H1 (cell line): ENCODE measurements around the gene SPEF2.

Source experiments
- CREB1 ChIP-seq: IDR thresholded peaks from 2 replicates; pipeline ENCODE4 v1.6.1; 2012; ENCODE audit warnings: inconsistent platforms
- EGR1 ChIP-seq: IDR thresholded peaks from 2 replicates; pipeline ENCODE4 v1.6.1; 2011; ENCODE audit warnings: low read depth, low read length, borderline replicate concordance
- FOSL1 ChIP-seq: IDR thresholded peaks from 2 replicates; pipeline ENCODE4 v1.6.1; 2011; ENCODE audit warnings: mild to moderate bottlenecking, low read depth, low read length, moderate library complexity; ENCODE audit not compliant: insufficient read depth
- GABPA ChIP-seq: IDR thresholded peaks from 2 replicates; pipeline ENCODE4 v1.6.1; 2011; ENCODE audit warnings: mild to moderate bottlenecking, low read length, moderate library complexity, borderline replicate concordance; ENCODE audit not compliant: insufficient read depth
- RAD21 ChIP-seq, 2 experiments: IDR thresholded peaks in 1 of 2; conservative IDR thresholded peaks in 1 of 2; 2 replicates each; pipeline ENCODE4 v1.6.1; 2011; ENCODE audit warnings: low read depth in 2 of 2, low read length in 2 of 2, improper control_type of control experiment in 1 of 2, inconsistent platforms in 1 of 2, mild to moderate bottlenecking in 1 of 2, moderate library complexity in 1 of 2
- SIX5 ChIP-seq: IDR thresholded peaks from 2 replicates; pipeline ENCODE4 v1.6.1; 2011; ENCODE audit warnings: mild to moderate bottlenecking, low read depth, low read length
- SRF ChIP-seq: IDR thresholded peaks from 2 replicates; pipeline ENCODE4 v1.6.1; 2011; ENCODE audit warnings: mild to moderate bottlenecking, low read depth, low read length, moderate library complexity
- TAF1 ChIP-seq: IDR thresholded peaks from 2 replicates; pipeline ENCODE4 v1.6.1; 2011; ENCODE audit warnings: mild to moderate bottlenecking, low read depth, low read length
- TF ChIP-seq, protein P1 (sequence below), 3 experiments: IDR thresholded peaks; 1 replicate in 2 of 3; 2 replicates in 1 of 3; pipeline versions ENCODE4 v1.5.1 to v1.6.1; 2011; ENCODE audit warnings: low read length in 3 of 3, mild to moderate bottlenecking in 3 of 3, inconsistent platforms in 2 of 3, low read depth in 1 of 3, moderate library complexity in 1 of 3; ENCODE audit not compliant: insufficient read depth in 1 of 3; ENCODE audit errors: control extremely low read depth in 1 of 3
- TF ChIP-seq, protein P2 (sequence below): IDR thresholded peaks from 2 replicates; pipeline ENCODE4 v1.6.1; 2011; ENCODE audit warnings: low read length, improper control_type of control experiment

DNA sequence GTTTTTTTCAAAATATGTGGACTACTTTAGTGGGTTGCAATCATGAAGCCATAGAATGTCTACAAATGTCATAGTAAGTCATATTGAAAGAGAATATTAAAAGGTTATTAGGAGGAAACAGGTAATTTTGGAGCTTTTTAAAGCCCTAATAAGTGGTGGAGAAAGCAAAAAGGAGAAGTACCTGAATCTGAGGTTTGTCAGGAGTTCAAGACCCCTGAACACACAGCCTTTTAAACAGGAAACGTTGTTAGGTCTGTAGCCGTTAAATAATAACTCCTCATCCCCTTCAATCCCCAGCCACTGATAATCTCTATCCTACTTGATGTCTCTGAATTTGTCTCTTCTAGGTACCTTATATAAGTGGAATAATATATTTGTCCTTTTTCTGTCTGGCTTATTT is 51.1 kb downstream of the SPEF2 start:
- TF ChIP-seq CREB1 (no peak), SRF (no peak), RAD21 (IDR thresholded peaks at IDR 0.05 in 1 of 2, conservative IDR thresholded peaks at IDR 0.05 in 1 of 2; ENCODE audit: low read depth in 2 of 2, low read length in 2 of 2) (no peak), SIX5 (no peak), FOSL1 (no peak), EGR1 (no peak), TAF1 (no peak), GABPA (no peak)
- TF ChIP-seq, protein P1, sequence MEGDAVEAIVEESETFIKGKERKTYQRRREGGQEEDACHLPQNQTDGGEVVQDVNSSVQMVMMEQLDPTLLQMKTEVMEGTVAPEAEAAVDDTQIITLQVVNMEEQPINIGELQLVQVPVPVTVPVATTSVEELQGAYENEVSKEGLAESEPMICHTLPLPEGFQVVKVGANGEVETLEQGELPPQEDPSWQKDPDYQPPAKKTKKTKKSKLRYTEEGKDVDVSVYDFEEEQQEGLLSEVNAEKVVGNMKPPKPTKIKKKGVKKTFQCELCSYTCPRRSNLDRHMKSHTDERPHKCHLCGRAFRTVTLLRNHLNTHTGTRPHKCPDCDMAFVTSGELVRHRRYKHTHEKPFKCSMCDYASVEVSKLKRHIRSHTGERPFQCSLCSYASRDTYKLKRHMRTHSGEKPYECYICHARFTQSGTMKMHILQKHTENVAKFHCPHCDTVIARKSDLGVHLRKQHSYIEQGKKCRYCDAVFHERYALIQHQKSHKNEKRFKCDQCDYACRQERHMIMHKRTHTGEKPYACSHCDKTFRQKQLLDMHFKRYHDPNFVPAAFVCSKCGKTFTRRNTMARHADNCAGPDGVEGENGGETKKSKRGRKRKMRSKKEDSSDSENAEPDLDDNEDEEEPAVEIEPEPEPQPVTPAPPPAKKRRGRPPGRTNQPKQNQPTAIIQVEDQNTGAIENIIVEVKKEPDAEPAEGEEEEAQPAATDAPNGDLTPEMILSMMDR (IDR thresholded peaks at IDR 0.05; ENCODE audit: control extremely low read depth in 1 of 3, insufficient read depth in 1 of 3, low read depth in 1 of 3, low read length in 3 of 3): no peak
- TF ChIP-seq, protein P2, sequence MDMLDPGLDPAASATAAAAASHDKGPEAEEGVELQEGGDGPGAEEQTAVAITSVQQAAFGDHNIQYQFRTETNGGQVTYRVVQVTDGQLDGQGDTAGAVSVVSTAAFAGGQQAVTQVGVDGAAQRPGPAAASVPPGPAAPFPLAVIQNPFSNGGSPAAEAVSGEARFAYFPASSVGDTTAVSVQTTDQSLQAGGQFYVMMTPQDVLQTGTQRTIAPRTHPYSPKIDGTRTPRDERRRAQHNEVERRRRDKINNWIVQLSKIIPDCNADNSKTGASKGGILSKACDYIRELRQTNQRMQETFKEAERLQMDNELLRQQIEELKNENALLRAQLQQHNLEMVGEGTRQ: no peak
